RWPE2 (cell line): Measurements from ENCODE around the gene ARID5B.
A peak's percentile ranks its signal among the peaks of the same experiment; 100 is the strongest.

Source experiments
- ATAC-seq: fragments of 200-7000 bp; cut with Tn5 transposase; 3 replicates; pipeline ENCODE4 v1.9.1; 2021; ENCODE audit warnings: low read depth
- DNase-seq: peaks from one replicate; pipeline ENCODE4 v3.0.0-alpha.2; 2020; ENCODE audit warnings: low spot score
- H3K27ac ChIP-seq: fragments of 450-650 bp; 2 replicates; pipeline ENCODE4 v1.5.1; 2017; ENCODE audit warnings: mild to moderate bottlenecking; ENCODE audit not compliant: poor library complexity, severe bottlenecking
- H3K27me3 ChIP-seq: fragments of 250-450 bp; sonication (Bioruptor Pico); 2 replicates; pipeline ENCODE4 v1.5.1; 2021; ENCODE audit warnings: mild to moderate bottlenecking, moderate library complexity; ENCODE audit not compliant: insufficient read depth, poor library complexity, severe bottlenecking
- H3K36me3 ChIP-seq: fragments of 250-450 bp; sonication (Bioruptor Pico); 2 replicates; pipeline ENCODE4 v1.5.1; 2020; ENCODE audit warnings: low read depth, mild to moderate bottlenecking, moderate library complexity
- H3K4me1 ChIP-seq: fragments of 250-450 bp; sonication (Bioruptor Pico); 2 replicates; pipeline ENCODE4 v1.5.1; 2021; ENCODE audit warnings: mild to moderate bottlenecking, moderate library complexity; ENCODE audit not compliant: insufficient read depth, poor library complexity, severe bottlenecking
- H3K4me3 ChIP-seq: fragments of 250-450 bp; sonication (Bioruptor Pico); 2 replicates; pipeline ENCODE4 v1.5.1; 2021; ENCODE audit warnings: mild to moderate bottlenecking, moderate library complexity; ENCODE audit not compliant: severe bottlenecking
- H3K9me3 ChIP-seq: fragments of 250-450 bp; sonication (Bioruptor Pico); 2 replicates; pipeline ENCODE4 v1.5.1; 2021; ENCODE audit warnings: mild to moderate bottlenecking, moderate library complexity; ENCODE audit not compliant: severe bottlenecking
- TF ChIP-seq, protein P1 (sequence below): fragments of 450-650 bp; IDR thresholded peaks from one replicate; pipeline ENCODE4 v1.5.1; 2017; ENCODE audit warnings: mild to moderate bottlenecking, moderate library complexity; ENCODE audit not compliant: poor library complexity, severe bottlenecking

Gene ARID5B

DNA sequence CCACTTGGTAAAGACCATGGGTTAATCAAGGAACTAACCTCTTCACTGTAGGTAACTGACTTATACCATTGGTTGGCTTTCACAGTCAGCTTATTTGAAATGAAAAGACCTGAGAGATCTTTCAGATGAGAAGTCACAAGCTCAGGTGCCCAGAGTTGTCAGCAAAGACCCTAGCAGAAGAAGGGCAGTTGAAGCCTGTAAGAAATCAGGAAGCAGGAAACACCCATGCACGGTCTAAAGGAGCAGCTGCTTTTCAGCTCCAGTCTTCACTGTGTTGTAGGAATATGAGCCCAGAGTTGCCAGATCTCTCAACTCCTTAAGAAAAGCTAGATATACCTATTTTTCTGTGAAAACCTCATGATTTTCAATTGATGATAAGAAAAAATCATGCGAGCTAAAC, 130.0 kb downstream of the ARID5B start:
- TF ChIP-seq, protein P1, sequence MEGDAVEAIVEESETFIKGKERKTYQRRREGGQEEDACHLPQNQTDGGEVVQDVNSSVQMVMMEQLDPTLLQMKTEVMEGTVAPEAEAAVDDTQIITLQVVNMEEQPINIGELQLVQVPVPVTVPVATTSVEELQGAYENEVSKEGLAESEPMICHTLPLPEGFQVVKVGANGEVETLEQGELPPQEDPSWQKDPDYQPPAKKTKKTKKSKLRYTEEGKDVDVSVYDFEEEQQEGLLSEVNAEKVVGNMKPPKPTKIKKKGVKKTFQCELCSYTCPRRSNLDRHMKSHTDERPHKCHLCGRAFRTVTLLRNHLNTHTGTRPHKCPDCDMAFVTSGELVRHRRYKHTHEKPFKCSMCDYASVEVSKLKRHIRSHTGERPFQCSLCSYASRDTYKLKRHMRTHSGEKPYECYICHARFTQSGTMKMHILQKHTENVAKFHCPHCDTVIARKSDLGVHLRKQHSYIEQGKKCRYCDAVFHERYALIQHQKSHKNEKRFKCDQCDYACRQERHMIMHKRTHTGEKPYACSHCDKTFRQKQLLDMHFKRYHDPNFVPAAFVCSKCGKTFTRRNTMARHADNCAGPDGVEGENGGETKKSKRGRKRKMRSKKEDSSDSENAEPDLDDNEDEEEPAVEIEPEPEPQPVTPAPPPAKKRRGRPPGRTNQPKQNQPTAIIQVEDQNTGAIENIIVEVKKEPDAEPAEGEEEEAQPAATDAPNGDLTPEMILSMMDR, result no peak
- no peak overlapping the region for H3K4me3 ChIP-seq
- no peaks in the 10 kb centered on the region; the same call in 1 of the 2 replicates for H3K36me3 ChIP-seq
- H3K27ac ChIP-seq, result no peak overlapping the region
- no peaks in the 10 kb centered on the region for H3K27me3 ChIP-seq
- no peaks in the 10 kb centered on the region for H3K9me3 ChIP-seq
- H3K4me1 ChIP-seq, result peaks cover 31% of the 10 kb centered on the region
- ATAC-seq (no peak), DNase-seq (no peak)

DNA sequence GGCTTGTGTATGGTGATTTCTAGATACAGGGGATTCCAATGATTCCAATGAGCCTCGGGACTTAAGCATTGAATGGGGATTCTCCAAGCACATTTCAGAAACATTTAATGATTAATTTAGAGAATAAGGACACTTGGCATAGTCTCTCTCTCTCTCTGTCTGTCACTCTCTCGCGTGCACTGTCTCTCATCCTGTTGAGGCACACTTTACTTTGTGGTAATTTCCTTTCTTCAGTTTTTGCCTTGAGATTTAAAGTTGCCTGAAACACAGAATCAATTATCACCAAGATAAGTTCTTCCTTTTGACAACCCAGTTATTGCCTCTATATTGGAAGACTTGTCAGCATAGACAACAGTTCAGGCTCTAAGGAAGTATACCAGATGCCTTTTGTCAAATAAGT, 131.6 kb downstream of the ARID5B start:
- TF ChIP-seq, protein P1, result no peak
- no peak overlapping the region for H3K4me3 ChIP-seq
- H3K27me3 ChIP-seq, result no peaks in the 10 kb centered on the region
- ATAC-seq (no peak), DNase-seq (no peak)
- H3K27ac ChIP-seq, result no peak overlapping the region
- peaks cover 30% of the 10 kb centered on the region for H3K4me1 ChIP-seq
- H3K36me3 ChIP-seq, result no peaks in the 10 kb centered on the region; the same call in 1 of the 2 replicates
- H3K9me3 ChIP-seq, result no peaks in the 10 kb centered on the region

DNA sequence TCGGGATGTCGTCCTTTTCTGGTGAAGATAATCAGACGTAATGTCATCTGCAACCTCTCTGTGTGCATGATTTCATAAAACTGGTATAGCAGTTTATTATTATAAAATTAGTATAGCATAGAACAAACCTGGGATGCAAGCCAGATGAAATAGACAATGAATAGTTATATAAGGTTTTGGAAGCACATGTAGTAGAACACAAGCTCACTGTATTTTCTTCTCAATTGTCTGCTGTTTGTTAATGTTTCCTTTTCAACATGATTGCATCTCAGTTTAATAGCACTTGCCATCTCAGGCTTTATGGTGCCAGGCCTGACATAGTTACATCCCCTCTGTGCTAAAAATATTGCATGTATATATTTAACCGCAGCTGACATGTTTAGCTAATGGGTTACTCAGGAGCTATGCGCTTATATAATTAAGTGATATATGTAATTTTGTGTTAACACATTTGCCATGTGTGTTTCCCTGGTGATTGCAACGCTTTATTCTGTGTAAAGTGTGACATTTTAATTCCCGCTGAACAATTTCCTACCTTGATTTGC, 132.7 kb downstream of the ARID5B start:
- TF ChIP-seq, protein P1, result no peak
- Histone ChIP-seq H3K36me3 (no peaks in the 10 kb centered on the region; the same call in 1 of the 2 replicates), H3K9me3 (no peaks in the 10 kb centered on the region), H3K4me3 (no peak overlapping the region), H3K4me1 (peaks cover 31% of the 10 kb centered on the region), H3K27ac (no peak overlapping the region), H3K27me3 (no peaks in the 10 kb centered on the region)
- ATAC-seq (no peak), DNase-seq (no peak)

DNA sequence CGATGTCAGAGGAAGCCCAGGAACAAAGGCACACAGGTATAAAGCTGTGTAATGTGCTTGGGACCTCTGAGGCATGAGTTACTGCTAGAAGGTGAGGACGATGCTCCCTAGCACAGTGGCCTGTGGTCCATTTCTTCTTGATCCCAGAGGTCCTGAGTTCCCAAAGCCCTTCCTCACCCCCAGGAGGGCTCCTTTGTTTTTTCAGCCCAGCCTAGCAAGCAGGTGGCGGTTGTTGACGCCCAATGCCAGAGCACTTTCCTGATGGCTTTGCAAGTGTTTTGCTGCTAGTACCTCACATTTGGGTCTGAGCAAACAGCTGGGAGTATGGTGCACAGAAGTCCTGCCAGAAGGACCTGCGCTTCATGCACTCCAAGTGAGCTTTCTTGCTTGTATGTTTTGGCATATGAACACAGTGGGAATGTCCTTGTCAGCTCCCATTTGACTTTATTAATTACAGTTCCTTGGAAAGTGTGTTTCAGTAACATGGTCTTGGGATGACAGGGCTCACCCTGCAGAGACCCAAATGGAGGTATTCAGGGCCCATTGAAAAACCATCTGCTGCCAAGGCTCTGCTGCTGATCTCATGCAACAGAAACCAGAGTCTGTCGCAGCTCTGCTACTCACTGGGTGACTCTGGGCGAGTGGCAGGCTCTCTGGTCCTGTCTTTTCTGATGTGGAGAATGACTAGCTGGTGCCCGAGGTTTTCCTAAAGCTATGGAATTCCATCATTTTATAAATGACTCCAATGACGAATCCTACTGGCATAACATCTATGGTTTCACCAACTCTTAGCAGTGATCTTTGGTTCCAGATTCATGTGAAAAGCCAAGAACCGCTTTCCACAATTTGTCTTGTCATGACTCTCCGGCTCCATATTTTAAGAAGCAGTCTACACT, 134.9 kb downstream of the ARID5B start:
- DNase-seq, result no peak
- Histone ChIP-seq H3K9me3 (no peaks in the 10 kb centered on the region), H3K27me3 (no peaks in the 10 kb centered on the region), H3K36me3 (no peaks in the 10 kb centered on the region), H3K4me3 (no peak overlapping the region), H3K4me1 (peaks cover 31% of the 10 kb centered on the region), H3K27ac (peak overlapping the region; percentile 74)
- TF ChIP-seq, protein P1, result no peak
- ATAC-seq, result no peak
